Measurements from ENCODE around the gene TMEM98. TPM values are rescaled to one million over a fixed set of nuclear protein-coding genes. Genes with fewer than 3 reads are reported as not detected.

TMEM98 gene
- total and polyA plus RNA-seq, 11 donors: 5.7 to 35.8 (median 13.3) TPM

DNA sequence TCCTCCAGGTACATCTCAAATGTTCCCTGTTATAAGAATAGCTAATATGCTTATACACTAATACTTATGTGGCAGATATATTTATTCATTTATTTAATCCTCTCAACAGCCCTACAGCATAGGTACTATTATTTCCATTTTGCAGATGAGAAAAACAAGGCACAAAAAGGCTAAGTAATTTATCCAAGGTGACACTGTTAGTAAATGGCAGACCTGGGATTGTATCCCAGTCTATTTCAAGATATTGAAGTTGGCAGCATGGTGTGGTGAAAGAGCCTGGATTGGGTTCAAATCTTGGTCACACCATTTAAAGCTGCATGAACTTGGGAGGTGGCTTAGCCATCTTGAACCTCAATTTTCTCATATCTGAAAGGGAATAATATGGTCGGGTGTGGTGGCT lies 27.2 kb downstream of the TMEM98 start:
- H3K9me3 ChIP-seq: no peaks in the 10 kb centered on the region
- H3K27ac ChIP-seq: no peak overlapping the region
- no peaks in the 10 kb centered on the region for H3K36me3 ChIP-seq
- H3K27me3 ChIP-seq: peaks cover 0 to 28% (median 0%) of the 10 kb centered on the region in 9 donors
- H3K4me1 ChIP-seq: no peaks in the 10 kb centered on the region
- DNase-seq: no peak
- no peak overlapping the region for H3K4me3 ChIP-seq
- intact Hi-C loops (cut with DNase I): no loop called here
- 75 to 92% (median 83%) methylated on average over 1 of the region's 1 CpG for WGBS, 4 donors
- TF ChIP-seq POLR2A (IDR thresholded peaks at IDR 0.05) (no peak), CTCF (IDR thresholded peaks at IDR 0.05) (no peak)
- ATAC-seq: no peak

GRCh38 chr17:32956240-32956970 lies 28.5 kb downstream of the TMEM98 start:
- ATAC-seq: no peak
- H3K36me3 ChIP-seq: no peaks in the 10 kb centered on the region
- no peak overlapping the region for H3K4me3 ChIP-seq
- H3K27me3 ChIP-seq: peaks cover 0 to 32% (median 0%) of the 10 kb centered on the region in 9 donors
- intact Hi-C loops (cut with DNase I): no loop called here
- DNase-seq: no peak
- TF ChIP-seq POLR2A (IDR thresholded peaks at IDR 0.05): no peak
- no peak for TF ChIP-seq CTCF (IDR thresholded peaks at IDR 0.05)
- 70 to 74% (median 73%) methylated on average over 5 of the region's 5 CpGs for WGBS, 4 donors
- no peaks in the 10 kb centered on the region for H3K9me3 ChIP-seq
- H3K27ac ChIP-seq: no peak overlapping the region
- H3K4me1 ChIP-seq: no peaks in the 10 kb centered on the region

GRCh38 chr17:32958418-32958817 lies 30.5 kb downstream of the TMEM98 start:
- no peak overlapping the region for H3K27ac ChIP-seq
- intact Hi-C loops (cut with DNase I): no loop called here
- TF ChIP-seq POLR2A (IDR thresholded peaks at IDR 0.05): no peak
- TF ChIP-seq CTCF (IDR thresholded peaks at IDR 0.05): no peak
- no peaks in the 10 kb centered on the region for H3K36me3 ChIP-seq
- no peaks in the 10 kb centered on the region for H3K4me1 ChIP-seq
- no peak overlapping the region for H3K4me3 ChIP-seq
- H3K27me3 ChIP-seq: peaks cover 0 to 36% (median 0%) of the 10 kb centered on the region in 9 donors
- no peak for ATAC-seq
- WGBS, 4 donors: 24 to 34% (median 31%) methylated on average over 2 of the region's 2 CpGs
- no peaks in the 10 kb centered on the region for H3K9me3 ChIP-seq
- DNase-seq: no peak

GRCh38 chr17:32960815-32961214 lies 32.9 kb downstream of the TMEM98 start:
- intact Hi-C loops (cut with DNase I): no loop called here
- H3K4me3 ChIP-seq: no peak overlapping the region
- H3K27me3 ChIP-seq: peaks cover 0 to 26% (median 0%) of the 10 kb centered on the region in 9 donors
- H3K9me3 ChIP-seq: no peaks in the 10 kb centered on the region
- TF ChIP-seq CTCF (IDR thresholded peaks at IDR 0.05) (no peak), POLR2A (IDR thresholded peaks at IDR 0.05) (no peak)
- no peak overlapping the region for H3K27ac ChIP-seq
- no peaks in the 10 kb centered on the region for H3K4me1 ChIP-seq
- ATAC-seq: no peak
- 68 to 78% (median 72%) methylated on average over 2 of the region's 2 CpGs for WGBS, 4 donors
- no peaks in the 10 kb centered on the region for H3K36me3 ChIP-seq
- no peak for DNase-seq
